Psoas muscle (tissue), 8 donors: Measurements from ENCODE around the gene MYO7A. TPM values are rescaled to one million over a fixed set of nuclear protein-coding genes. Genes with fewer than 3 reads are reported as not detected.

Experiments used
- ATAC-seq, 4 donors: fragments of 200-7000 bp; cut with Tn5 transposase; one replicate each; pipeline ENCODE4 v1.9.1; 2020; ENCODE audit warnings: moderate library complexity in 3 of 4, mild to moderate bottlenecking in 2 of 4
- DNase-seq, 2 donors: peaks; one replicate each; pipeline ENCODE4 v3.0.0-alpha.2; 2020
- H3K27ac ChIP-seq: fragments of 200-600 bp; one replicate; pipeline ENCODE4 v1.8.0; 2022
- H3K27me3 ChIP-seq, 3 donors: fragments of 200-600 bp in 1 of 3; one replicate each; pipeline versions ENCODE4 v1.6.1 to v1.8.0; 2013 to 2022; ENCODE audit warnings: low read length in 2 of 3, mild to moderate bottlenecking in 2 of 3, moderate library complexity in 1 of 3; ENCODE audit not compliant: insufficient read depth in 3 of 3
- H3K36me3 ChIP-seq, 2 donors: fragments of 200-600 bp in 1 of 2; one replicate each; pipeline versions ENCODE4 v1.6.1 to v1.8.0; 2013 to 2022; ENCODE audit warnings: low read depth in 1 of 2, mild to moderate bottlenecking in 1 of 2, moderate library complexity in 1 of 2; ENCODE audit not compliant: insufficient read depth in 1 of 2
- H3K4me1 ChIP-seq: fragments of 200-600 bp; one replicate; pipeline ENCODE4 v1.8.0; 2022
- H3K4me3 ChIP-seq: fragments of 200-600 bp; one replicate; pipeline ENCODE4 v1.8.0; 2022; ENCODE audit warnings: mild to moderate bottlenecking
- H3K9me3 ChIP-seq: fragments of 200-600 bp; one replicate; pipeline ENCODE4 v1.8.0; 2022
- WGBS, 3 donors: extraction: QIAGEN DNeasy Blood & Tissue Kit; methylation state at CpG; one replicate each; pipeline versions ENCODE4 v1.1.6 to v1.1.7; 2013; 5-methylcytosine and 5-hydroxymethylcytosine counted together
- intact Hi-C, 2 donors: fragments of 100-400 bp; cut with DNase I; formaldehyde crosslinking; loops; one replicate each; pipeline versions ENCODE4 v1.11.0 to v1.14.2; 2022
- polyA plus RNA-seq, 3 donors: library from polyadenylated mRNA; stranded (reverse); fragments of 200-250 nt; gene quantifications; one replicate each; pipeline ENCODE4 v1.2.3, GENCODE V29; 2013
- total RNA-seq, 4 donors: library from RNA; stranded (reverse); fragmentation: NEBNext Ultra II Directional in 2 of 4; extraction: Animal tissue kit (Norgen Biotek cat#: 25700) in 2 of 4; gene quantifications; one replicate each; pipeline versions ENCODE4 v1.2.1 to v1.2.4, GENCODE V29; 2021 to 2023
- TF ChIP-seq, protein P1 (sequence below): fragments of 200-600 bp; IDR thresholded peaks from one replicate; pipeline ENCODE4 v1.8.0; 2022; ENCODE audit warnings: antibody characterized with exemption
- donor health status: healthy with polysubstance abuse.
- donor health status: DM: no; HTN: no; CAD: no; lungs with moderate emphysema.
- donor health status: Bipolar disorder and iron deficiency.
- donor health status: healthy.
- donor health status: DM: yes; HTN: yes; CAD: no.
- donor health status: DM: no; HTN: no; CAD: no.
- donor health status: DM: no; HTN: no; CAD: no.
- donor health status: DM: yes; HTN: yes; CAD: no.

MYO7A gene
- total and polyA plus RNA-seq, 7 donors = 0.62 to 3.0 (median 2.3) TPM

DNA sequence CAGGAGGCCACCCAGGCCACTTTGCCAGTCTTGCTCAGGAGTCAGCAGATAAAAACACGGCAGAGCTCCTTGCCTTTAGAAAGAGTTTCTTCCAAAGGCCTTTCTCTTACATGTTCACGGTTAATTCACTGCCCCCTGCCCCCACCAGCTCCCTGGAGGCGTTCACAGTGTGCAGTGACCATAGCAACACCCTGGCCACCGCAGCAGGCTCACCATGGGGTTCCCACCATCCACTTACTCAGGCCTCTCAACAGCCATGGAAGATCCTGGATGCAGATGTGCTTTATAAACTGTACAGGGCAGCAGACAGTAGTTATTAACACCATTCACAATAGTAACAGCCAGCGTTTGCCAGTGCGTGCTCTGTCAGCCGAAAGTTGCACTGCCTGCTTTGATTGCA, 10.6 kb upstream of the MYO7A start:
- no peak overlapping the region for H3K27ac ChIP-seq
- no peaks in the 10 kb centered on the region for H3K36me3 ChIP-seq
- no peaks in the 10 kb centered on the region for H3K27me3 ChIP-seq
- H3K9me3 ChIP-seq = no peaks in the 10 kb centered on the region
- TF ChIP-seq, protein P1, sequence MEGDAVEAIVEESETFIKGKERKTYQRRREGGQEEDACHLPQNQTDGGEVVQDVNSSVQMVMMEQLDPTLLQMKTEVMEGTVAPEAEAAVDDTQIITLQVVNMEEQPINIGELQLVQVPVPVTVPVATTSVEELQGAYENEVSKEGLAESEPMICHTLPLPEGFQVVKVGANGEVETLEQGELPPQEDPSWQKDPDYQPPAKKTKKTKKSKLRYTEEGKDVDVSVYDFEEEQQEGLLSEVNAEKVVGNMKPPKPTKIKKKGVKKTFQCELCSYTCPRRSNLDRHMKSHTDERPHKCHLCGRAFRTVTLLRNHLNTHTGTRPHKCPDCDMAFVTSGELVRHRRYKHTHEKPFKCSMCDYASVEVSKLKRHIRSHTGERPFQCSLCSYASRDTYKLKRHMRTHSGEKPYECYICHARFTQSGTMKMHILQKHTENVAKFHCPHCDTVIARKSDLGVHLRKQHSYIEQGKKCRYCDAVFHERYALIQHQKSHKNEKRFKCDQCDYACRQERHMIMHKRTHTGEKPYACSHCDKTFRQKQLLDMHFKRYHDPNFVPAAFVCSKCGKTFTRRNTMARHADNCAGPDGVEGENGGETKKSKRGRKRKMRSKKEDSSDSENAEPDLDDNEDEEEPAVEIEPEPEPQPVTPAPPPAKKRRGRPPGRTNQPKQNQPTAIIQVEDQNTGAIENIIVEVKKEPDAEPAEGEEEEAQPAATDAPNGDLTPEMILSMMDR = no peak
- no peaks in the 10 kb centered on the region for H3K4me1 ChIP-seq
- intact Hi-C loops = no loop called here
- ATAC-seq (no peak), DNase-seq (peak in 1 of 2 donors; percentile 32)
- H3K4me3 ChIP-seq = no peak overlapping the region
- WGBS, 3 donors = 74 to 87% (median 74%) methylated on average over 7 of the region's 7 CpGs

DNA sequence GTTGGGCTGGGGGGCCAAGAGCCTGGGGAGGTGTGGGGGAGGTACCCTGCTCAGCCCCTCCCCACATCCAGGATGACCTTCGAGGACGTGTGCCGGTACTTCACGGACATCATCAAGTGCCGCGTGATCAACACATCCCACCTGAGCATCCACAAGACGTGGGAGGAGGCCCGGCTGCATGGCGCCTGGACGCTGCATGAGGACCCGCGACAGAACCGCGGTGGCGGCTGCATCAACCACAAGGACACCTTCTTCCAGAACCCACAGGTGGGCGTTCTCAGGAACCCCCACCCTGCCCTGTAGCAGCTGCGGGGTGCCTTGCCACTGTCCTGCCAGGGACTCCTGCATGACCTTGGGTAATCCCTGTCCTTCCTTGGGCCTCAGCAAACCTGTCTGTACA, 10.0 kb upstream of the MYO7A start:
- no peak for ATAC-seq
- H3K9me3 ChIP-seq = no peaks in the 10 kb centered on the region
- H3K36me3 ChIP-seq = no peaks in the 10 kb centered on the region
- H3K4me3 ChIP-seq = no peak overlapping the region
- WGBS, 3 donors = 92 to 96% (median 94%) methylated on average over 17 of the region's 17 CpGs
- TF ChIP-seq, protein P1 = no peak
- H3K27me3 ChIP-seq = no peaks in the 10 kb centered on the region
- intact Hi-C loops = no loop called here
- H3K4me1 ChIP-seq = no peaks in the 10 kb centered on the region
- DNase-seq = peak; percentile 5 to 34
- H3K27ac ChIP-seq = no peak overlapping the region

DNA sequence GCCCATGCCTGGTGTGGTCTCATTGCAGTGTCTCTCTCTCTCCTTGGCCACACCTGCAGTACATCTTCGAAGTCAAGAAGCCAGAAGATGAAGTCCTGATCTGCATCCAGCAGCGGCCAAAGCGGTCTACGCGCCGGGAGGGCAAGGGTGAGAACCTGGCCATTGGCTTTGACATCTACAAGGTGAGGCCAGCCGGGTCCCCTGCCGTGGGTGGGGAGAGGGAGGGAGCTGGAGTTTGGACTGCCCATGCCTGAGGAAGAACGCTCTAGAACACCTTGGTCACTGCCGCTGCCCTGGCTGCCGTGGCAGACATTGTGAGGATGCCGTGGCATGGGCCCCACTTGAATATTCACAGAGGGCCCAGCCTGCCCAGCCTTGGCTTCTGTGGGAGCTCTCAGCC, 9.1 kb upstream of the MYO7A start:
- WGBS, 3 donors = 88 to 96% (median 93%) methylated on average over 11 to 12 of the region's 12 CpGs
- intact Hi-C loops = no loop called here
- DNase-seq = peak in 1 of 2 donors; percentile 32
- no peak overlapping the region for H3K4me3 ChIP-seq
- ATAC-seq = no peak
- H3K4me1 ChIP-seq = no peaks in the 10 kb centered on the region
- TF ChIP-seq, protein P1 = no peak
- H3K27ac ChIP-seq = no peak overlapping the region
- H3K9me3 ChIP-seq = no peaks in the 10 kb centered on the region
- H3K27me3 ChIP-seq = no peaks in the 10 kb centered on the region
- H3K36me3 ChIP-seq = no peaks in the 10 kb centered on the region

DNA sequence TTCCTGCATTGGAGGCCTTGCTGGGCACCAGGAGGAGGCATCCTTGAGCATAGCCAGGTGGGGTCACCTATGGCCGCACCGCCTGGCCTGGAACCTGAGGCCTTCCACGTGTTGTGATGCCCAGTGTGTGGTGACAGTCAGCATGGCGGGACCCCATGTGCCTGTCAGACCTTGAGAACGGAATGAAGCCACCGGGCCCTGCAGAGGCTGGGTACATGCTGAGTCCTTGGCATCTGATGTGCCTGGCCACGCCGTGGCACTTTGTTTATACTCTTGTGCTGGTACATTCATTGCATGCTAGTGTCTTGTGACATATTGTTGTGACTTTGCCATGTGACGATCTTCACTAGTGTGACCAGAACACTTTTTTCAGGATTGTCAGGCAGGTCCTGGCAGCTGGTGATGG, 8.5 kb upstream of the MYO7A start:
- Histone ChIP-seq H3K36me3 (no peaks in the 10 kb centered on the region), H3K4me1 (no peaks in the 10 kb centered on the region), H3K27me3 (no peaks in the 10 kb centered on the region), H3K27ac (no peak overlapping the region), H3K9me3 (no peaks in the 10 kb centered on the region), H3K4me3 (no peak overlapping the region)
- TF ChIP-seq, protein P1 = no peak
- intact Hi-C loops = no loop called here
- ATAC-seq = peak; percentile 60 to 94 (median 88)
- peak in 1 of 2 donors; percentile 80 for DNase-seq
- WGBS, 3 donors = 52 to 55% (median 54%) methylated on average over 9 of the region's 9 CpGs

DNA sequence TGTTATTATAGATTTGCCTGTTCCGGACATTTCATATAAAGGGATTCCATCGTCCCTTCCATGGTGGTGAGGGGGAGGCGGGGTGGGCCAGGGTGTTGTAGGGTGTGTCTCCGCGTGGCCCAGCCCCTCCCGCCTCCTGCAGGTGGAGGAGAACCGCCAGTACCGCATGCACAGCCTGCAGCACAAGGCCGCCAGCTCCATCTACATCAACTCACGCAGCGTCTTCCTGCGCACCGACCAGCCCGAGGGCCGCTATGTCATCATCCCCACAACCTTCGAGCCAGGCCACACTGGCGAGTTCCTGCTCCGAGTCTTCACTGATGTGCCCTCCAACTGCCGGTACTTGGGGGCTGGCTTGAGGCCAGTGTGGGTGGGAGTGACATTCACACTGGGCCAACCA, 7.5 kb upstream of the MYO7A start:
- 90 to 95% (median 94%) methylated on average over 19 of the region's 19 CpGs for WGBS, 3 donors
- H3K27ac ChIP-seq = no peak overlapping the region
- H3K4me1 ChIP-seq = no peaks in the 10 kb centered on the region
- DNase-seq (peak in 1 of 2 donors; percentile 34), ATAC-seq (no peak)
- H3K9me3 ChIP-seq = no peaks in the 10 kb centered on the region
- TF ChIP-seq, protein P1 = no peak
- no peaks in the 10 kb centered on the region for H3K36me3 ChIP-seq
- no peaks in the 10 kb centered on the region for H3K27me3 ChIP-seq
- intact Hi-C loops = no loop called here
- no peak overlapping the region for H3K4me3 ChIP-seq
